Camera-type eye (tissue), 1 donor: Measurements from ENCODE around the gene PHLPP1. TPM values are rescaled to one million over a fixed set of nuclear protein-coding genes. Genes with fewer than 3 reads are reported as not detected.

ENCODE experiments used
- total RNA-seq: library from RNA; depleted of rRNA; stranded (reverse); fragments of >200 nt; gene quantifications from one replicate; pipeline ENCODE4 v1.2.3, GENCODE V29; 2014

The PHLPP1 gene
- total RNA-seq = 51.0 TPM

GRCh38 chr18:62715436-62715758, at the start of gene PHLPP1:
Gene PHLPP1 (plus strand): TSS chr18:62715541. CDS start chr18:62715684, 143 bp downstream.

Other genes with a start within 250 kb of the PHLPP1 start
- gene ZCCHC2, start 192.5 kb upstream of the PHLPP1 start, total RNA-seq = 25.6 TPM